Stimulated activated CD4-positive, alpha-beta T cell treated with anti-CD3 and anti-CD28 coated beads, Interleukin-4, amount 100 ng/mL, for 4 hours (primary cell): Measurements from ENCODE around the gene NAT14.
A peak's percentile ranks its signal among the peaks of the same experiment; 100 is the strongest.

Experiments used
- DNase-seq, 2 experiments: peaks; one replicate each; pipeline ENCODE4 v3.0.0-alpha.2; 2020

The NAT14 gene

DNA sequence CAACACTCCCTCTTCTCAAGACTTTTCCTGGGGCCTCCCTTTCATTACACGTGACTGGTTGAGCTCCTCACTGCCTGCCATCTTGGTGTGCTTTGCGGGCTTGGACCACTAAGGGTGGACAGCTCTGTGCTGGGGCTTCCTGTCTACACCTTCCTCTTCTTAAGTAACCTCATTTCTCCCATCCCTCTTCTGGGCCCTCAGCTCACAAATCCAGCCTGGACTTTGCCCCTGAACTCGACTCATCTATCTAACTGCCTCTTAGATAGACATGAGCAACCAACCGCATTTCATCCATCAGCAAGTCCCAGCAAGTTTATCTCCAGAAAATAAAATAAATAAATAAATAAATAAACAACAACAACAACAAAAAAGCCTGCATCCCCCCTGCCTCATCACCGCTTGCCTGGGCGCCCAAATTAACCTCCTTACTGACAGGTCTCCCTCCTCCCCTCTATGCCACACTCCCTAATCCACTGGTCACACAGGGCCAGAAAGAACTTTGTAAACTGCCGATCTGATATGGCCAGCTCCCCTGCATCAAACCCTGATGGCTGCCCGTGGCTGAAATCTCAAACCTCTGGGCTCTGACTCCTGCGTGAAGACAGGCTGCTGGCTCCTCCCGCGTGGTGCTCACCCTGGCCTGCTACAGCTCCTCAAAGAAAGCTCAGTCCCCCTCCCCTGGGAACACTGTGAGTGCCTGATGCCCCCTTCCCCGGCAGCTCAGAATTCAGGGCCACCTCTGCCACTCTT, 31.3 kb upstream of the NAT14 start:
- no peak for DNase-seq

DNA sequence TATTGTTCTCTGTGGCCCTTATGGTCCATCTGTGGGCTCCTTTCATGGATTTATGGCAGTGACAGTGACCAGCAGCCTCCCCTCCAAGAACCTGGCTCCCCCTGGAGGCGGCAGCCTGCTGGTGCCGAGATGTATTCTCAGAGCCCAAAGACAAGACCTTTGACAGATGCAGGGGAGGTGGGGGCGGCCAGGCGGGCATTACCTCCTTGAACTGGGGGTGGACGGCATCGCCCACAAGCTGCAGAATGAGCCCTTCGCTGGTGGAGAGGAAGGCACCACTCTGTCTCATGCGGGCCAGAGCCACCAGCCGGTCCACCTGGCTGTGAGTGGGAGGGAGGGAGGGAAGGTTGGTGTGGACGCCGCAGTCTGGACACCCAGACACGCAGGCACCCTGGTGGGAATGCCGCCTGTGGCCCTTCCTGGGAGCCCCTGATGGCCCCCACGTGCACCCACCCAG, 30.2 kb upstream of the NAT14 start:
- DNase-seq, result peak; percentile 33 to 39

DNA sequence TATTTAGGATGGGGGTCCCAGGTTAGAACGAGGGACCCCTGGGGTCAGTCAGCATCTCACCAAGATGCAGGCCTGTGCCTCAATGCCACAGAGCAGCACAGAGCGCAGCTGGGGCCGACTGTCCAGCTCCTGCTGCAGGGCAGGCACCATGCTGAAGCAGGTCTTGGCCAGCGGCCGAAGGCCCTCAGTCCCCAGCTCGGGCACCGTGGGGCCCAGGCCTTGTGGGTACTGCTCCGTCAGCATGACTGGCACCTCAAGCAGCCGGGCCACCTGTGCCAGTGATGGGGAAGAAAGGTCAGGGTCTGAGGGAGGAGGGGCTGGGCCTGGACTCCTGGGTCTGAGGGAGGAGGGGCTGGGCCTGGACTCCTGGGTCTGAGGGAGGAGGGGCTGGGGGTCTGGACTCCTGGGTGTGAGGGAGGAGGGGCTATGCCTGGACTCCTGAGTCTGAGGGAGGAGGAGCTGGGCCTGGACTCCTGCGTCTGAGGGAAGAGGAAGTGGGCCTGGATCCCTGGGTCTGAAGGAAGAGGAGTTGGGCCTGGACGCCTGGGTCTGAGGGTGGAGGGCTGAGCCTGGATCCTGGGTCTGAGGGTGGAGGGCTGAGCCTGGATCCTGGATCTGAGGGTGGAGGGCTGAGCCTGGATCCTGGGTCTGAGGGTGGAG, 29.3 kb upstream of the NAT14 start:
- no peak for DNase-seq

DNA sequence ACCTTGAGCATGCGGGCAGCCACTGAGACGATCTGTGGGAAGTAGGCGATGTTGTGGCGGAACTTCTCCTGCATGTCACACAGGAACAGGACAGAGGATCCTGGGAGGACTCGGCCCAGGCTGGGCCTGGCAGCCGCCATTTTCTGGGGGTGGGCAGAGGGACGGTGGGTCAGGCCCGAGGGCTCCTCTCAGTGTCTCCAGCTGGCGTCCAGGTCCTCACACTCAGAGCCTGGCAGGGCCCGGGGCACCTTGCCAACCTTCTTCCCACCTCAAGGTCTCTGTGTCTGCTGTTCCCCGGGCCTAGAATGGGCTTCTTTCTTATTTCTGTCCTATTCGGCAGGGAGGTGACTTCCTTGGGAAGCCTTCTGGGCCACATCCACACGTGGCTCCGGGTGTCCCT, 28.6 kb upstream of the NAT14 start:
- no peak for DNase-seq

DNA sequence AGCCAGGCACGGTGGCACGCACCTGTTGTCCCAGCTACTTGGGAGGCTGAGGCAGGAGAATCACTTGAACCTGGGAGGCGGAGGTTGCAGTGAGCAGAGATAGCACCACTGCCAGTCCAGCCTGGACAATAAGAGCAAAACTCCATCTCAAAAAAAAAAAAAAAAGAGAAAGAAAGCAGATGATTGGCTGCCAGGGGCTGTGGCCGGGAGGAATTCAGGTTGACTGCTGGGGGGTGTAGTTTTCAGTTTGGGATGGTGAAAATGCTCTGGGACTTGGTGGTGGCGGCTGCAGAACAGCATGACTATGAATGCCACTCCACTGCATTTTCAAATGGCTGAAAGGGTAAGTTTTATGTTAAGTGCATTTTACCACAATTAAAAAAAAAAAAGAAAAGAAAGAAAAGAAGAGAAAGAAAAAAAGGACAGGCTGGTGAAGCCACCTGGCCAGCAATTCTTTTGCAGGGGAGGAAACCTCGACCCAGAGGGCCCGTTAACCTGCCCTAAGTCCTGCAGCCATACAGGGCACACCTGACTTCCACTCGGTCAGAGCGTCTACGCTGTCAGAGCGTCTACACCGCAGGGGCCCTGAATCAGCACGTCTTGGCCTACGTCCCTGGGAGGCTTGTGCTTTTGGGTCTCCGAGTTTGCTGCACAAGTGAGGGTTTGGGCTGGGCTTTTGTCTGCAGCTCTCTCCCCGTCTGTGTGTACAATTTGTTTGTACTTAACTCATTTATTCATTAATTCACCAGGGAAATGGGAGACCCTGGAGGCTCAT, 27.1 kb upstream of the NAT14 start:
- no peak for DNase-seq

DNA sequence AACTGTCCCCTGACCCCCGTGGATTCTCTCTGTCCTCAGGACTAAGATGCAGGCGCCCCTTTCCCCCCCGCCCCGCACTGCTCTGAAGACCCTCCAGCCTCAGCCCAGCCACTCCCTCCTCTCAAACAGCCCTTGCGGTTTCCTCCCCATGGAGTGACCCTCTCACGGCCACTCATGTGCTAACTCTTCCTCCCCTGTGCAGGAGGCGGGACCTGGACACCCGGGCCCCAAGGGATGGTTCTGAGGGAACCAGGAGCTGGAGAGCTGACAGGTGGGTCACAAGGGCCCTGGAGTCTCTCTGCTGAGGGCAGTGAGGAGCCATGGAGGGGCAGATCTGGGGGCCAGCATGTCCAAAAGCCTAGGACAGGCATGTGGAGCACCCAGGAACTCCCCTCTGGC, 25.4 kb upstream of the NAT14 start:
- DNase-seq, result no peak

DNA sequence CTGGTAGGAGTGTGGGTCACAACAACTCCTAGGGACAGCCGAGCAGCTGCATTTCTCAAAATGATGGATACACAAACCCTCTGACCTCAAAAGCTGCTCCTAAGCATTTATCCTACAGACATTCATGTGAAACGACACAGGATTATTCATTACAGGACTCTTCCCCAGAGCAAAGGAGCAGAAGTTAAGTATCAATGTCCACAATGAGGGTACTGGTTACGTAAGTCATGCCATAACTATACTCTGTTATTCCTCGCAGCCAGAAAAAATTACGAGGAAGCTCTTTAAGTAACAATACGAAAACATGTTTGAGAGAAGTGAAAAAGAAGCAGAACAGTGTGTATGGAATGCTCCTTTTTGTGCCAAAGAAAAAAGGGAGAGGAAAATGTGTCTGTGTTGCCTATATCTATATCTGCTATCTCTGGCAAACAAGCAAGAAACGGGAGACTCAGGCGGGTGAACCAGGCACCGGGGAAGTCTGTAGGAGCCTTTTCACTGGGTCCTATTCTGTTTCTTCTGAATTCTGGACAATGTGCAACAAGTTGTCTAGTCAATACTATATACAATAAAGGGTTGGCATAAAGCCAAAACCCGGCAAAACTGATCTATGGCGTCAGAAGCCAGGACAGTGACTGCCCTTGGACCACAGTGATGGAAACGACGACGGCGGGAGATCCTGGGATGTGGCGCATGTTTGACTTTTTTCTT, 24.9 kb upstream of the NAT14 start:
- DNase-seq, result no peak

DNA sequence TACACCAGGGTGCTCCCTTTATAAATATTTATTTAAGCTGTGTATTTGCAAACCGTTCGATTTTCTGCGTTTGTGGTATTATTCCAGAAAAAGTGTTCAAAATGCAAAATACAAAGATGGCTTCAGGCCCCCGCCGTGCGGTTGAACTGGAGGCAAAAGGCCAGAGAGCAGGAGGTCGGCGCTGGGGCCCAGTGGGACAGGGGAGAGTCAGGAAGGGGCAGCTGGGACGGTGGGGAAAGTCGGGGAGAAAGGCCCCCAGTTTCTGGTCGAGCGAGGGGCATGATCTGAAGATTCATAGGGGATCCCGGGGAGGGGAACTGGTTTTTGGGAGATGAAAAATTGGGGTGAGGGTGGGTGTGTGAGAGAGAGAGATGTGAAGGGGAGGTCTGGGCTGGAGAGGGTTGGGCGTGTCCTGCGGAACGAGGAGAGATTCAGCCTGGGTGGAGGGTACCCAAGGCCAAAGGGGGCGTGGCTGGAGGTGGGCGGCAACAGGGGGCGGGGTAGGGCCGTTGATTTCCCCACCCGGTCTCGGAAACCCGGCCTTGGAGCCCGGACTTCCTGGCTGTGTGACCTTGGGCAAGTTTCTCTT, 24.2 kb upstream of the NAT14 start:
- peak in 1 of 2 experiments; percentile 43 for DNase-seq

DNA sequence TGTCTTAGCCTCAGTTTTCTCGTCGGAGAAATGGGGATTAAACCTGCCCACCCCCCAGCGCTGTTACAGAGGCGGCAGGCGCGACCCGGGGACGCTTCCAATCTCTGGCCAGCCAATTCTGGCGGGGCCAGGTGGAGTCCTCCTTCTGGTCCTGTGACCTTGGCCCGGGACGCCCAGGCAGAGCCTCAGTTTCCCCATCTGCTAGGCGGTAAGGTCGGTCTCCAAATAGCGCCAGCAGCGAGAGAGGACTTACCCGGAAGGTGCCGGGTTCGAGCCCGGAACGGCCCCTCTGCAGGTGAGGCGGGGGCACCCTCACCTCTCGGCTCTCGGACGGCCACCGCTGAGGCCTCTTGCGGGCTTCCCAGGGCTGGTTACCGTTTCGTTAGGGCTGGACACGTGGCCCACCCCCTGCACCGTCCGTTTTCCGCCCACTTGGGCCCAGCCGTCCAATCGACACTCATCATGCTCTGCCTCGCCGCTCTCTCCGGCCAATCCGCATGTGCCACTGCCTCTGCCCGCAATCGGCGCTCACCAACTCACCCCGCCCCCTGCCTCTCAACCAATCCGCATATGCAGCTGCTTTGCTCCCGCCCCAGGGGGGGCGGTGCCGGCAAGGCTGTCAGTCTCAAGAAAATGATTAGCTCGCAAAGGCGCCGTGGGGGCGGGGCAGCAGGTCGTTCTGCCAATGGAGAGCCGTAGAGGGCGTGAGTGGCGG, 23.6 kb upstream of the NAT14 start, which contains the start of gene ISOC2:
ISOC2 (minus strand) TSS at position 384 of the 715 bp plus-strand sequence. CDS start 5,156 bp downstream, outside the sequence.
- DNase-seq, result peak; percentile 100

DNA sequence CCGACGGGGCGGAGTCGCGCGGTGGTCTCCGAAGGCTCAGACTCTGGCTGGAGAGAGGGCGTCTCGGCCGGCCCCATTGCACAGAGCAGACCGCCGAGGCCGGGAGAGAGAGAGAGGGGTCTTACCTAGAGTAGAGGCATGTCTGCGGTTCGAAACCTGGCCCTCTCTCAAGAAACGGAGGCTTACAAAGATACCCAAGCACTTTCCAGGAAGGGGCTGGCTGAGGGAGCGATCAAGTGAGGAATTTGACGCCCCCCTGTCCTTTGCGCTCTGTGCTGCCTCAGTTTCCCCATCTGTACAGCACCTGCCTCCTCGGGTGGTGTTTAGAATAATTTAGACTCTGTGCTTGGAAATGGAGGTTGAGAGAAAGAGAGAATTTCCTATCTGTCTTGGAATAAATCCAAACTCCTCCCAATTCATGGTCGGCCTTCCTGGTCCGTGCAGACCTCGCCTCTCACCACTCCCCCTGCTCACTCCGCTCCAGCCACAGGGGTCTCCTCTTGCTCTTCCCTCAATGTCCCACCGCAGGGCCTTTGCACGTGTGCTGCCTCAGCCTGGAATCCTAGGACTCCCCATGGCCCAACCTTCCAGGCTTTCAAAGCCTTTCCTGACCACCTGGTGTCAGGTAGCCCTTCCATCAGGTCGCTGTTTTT, 22.9 kb upstream of the NAT14 start:
- no peak for DNase-seq

DNA sequence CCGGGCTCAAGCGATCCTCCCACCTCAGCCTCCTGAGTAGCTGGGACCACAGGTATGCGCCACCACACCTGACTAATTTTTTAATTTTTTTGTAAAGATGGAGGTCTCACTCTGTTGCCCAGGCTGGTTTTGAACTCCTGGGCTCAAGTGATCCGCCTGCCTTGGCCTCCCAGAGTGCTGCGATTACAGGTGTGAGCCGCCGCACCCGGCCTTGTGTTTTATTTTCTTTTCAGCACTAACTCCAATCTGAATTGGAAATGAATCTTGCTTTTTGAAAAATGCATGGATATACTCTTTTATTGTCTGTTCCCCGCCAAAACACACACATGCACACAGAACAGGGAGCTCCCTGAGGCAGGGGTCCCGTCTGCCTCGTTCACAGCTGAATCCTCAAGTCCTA, 22.3 kb upstream of the NAT14 start:
- no peak for DNase-seq

DNA sequence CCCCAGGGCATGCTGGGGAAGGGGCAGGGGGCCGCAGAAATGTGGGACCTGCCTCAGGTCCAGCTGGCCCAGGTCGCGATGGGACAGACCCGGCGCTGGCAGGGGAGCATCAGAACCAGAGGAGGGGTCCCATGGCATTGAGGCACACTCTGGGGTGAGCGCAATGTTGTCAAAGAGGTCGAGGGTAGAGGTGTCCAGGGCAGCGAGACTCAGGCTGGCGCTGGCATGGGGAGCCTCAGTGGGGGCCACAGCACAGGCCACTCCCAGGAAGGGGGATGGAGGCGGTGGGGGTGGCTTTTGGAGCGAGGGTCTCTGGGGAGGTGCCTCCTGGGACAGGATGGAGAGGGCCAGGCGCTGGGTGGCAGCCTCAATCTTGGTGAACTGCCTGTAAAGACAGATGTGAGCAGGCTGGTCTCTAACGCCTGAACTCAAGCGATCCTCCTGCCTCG, 21.4 kb upstream of the NAT14 start:
- DNase-seq, result no peak

DNA sequence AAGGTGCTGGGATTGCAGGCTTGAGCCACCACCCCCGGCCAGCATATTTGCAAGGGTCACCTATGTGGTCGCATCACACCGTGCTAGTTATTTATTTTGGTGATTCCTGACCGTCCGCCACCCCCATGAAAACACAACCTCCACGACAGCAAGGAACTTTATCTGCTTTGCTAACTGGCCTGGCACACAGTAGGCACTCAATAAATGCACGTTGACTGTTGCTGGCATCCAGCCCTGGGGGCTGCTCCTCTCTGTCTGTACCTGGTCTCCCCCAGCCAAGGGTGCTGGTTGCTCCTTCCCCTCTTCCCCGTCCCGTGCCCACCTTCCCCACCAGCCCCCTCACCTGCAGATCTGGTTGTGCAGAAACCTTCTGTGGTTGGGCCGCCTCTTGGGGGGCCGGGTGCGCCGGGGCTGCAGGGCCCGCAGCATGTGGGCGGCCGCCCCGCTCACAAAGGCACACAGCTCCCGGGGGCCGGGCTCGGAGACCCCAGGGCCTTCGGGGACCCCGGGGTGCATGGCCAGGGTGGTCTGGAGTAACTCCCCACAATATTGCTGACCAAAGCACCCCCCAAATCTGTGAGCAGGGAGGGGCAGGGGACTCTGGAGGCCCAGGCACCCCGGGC, 20.8 kb upstream of the NAT14 start:
- DNase-seq, result no peak

DNA sequence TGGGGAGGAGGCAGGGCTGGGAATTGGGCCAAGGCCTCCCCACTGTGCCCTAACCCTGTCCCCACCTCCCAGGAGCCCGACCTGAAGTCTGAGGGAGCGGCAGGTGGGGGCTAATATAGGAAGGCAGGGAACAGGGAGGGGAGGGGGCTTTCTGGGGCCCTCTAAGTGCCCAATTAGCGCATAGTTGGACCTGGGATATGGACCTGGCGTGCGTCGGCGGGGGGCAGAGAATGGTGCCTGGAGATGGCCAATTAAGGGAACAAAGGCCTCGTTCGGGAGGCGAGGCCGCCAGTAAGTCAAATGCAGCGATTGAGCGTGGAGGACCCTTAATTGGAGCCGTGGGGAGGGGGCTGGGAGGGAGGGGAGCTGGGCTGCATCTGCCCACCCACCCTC, 20.3 kb upstream of the NAT14 start, which contains the start of gene C19orf85:
C19orf85 (minus strand) TSS at position 90 of the 393 bp plus-strand sequence. CDS start 197 bp downstream, outside the sequence.
- no peak for DNase-seq

DNA sequence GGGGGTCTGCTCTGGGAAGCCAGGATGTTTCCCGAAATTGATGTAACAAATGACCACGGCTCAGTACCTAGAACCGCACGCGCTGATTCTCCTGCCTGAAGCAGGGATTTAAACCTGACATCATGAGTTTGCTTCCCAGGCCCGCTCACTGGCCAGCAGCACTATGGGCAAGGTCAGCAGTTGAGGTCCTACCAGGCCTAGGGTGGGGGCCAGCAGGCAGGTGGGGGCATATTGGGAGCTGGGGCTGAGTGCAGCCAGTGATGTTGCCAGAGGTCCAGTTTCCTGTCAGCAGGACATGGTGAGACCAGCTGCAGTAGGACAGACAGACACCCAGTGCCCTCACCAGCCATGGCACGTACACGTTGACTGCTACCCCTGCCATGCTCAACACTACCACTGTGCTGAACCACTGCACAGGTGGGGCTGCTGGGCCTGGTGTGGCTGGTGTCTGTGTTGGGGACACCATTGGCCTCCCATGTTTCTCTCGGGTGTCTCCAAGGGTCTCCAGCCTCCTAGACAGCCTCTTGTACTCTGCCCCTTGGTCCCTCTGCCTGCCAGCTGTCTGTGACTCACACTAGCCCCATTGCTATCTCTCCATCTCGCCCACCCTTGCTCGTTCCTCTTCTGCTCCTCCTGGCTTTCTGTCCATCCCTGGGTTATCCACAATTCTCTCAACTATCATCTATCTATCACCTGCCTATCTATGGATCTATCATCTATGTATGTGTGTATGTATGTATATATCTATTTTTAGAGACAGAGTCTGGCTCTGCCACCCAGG, 19.3 kb upstream of the NAT14 start:
- no peak for DNase-seq

DNA sequence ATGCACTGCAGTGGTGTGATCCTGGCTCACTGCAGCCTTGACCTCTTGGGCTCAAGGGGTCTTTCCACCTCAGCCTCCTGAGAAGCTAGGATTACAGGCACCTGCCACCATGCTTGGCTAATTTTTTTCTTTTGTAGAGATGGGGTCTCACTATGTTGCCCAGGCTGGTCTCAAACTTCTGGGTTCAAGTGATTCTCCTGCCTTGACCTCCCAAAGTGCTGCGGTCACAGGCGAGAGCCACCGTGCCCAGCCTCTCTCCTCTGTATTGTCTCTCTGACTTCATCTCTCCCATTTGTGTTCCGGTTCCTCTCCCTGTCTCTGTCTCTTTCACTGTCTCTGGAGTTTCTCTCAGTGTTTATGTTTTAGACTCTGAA, 18.8 kb upstream of the NAT14 start:
- DNase-seq, result no peak

DNA sequence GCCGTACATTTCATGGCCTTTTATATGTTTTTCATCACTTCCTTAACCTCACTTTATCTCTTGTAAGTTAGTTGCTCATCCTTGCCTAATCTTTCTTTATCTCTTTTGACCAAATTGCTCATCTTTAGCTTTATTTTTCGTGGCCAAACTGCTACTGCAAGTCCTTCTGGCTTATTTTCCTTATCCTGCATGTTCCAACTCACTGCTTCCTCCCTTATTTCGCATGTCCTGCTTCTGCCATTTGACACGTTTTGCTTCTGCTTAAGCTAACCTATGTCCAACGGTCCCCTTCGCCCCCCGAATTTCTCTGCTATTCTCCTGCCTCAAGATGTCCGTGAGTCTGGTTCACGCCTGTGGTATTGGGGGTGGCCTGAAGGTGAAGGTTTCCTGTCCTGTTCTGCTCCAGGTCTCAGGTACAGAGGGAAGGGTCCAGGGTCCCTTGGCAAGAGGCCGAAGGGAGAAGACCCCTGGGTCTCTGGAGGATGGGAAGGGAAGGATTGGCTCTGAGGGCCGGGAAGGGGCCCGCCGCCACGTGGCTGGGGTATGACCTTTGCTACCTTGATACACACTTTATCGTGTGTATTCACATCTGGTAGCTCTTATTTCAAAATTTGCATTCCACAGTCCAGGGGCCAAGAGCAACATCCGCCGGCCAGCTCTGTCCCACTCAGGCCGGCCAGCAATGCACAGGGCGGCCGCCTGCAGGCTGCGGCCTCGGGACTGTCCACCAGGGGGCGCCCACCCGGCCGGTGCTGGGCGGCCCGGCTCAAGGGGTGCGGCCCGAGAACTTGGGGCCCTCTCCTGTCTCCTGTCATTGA, 17.5 kb upstream of the NAT14 start:
- peak; percentile 36 to 78 for DNase-seq

DNA sequence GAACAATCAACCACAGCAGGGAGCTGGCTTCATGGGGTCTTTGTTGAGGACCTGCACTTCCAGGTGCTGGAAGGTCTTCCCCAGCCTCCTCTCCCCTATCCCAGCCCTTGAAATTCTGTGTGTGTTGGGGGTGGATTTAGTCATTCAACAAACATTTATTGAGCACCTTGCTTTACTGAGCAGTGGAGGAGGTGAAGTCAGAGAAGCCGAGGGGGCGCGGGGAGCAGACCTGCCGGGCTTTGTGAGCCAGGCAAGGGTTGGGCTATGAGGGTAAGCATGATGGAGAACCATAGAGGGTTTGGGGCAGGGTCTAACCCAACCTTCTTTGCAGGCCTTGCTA, 17.0 kb upstream of the NAT14 start:
- DNase-seq, result no peak

DNA sequence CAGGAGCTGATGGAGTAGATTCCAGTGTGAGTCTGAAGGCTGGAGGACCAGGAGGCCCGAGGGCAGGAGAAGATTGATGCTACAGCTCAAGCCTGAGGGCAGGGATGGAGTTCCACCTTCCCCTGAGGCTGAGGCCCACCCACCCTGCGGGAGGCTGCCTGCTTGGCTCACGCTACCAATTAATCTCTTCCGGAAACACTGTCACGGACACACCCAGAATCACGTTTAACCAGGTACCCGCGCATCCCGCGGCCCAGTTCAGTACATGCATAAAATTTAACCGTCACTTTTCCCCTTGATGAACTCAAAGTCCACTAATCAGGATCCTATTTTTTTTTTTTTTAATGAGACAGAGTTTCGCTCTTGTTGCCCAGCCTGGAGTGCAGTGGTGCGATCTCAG, 13.7 kb upstream of the NAT14 start:
- no peak for DNase-seq
